ENCODE measurements around the gene INPP4A.

The INPP4A gene

GRCh38 chr2:98461498-98462049 is 16.9 kb downstream of the INPP4A start:
- DNase-seq: peak; percentile 49

- DNase-seq: no peak
Observed at GRCh38 chr2:98463081-98463481, 18.4 kb downstream of the INPP4A start.

GRCh38 chr2:98463551-98463971 is 18.9 kb downstream of the INPP4A start:
- no peak for DNase-seq

- DNase-seq: no peak
Observed at GRCh38 chr2:98463988-98464771, 19.5 kb downstream of the INPP4A start.

GRCh38 chr2:98464772-98465310 is 20.2 kb downstream of the INPP4A start:
- DNase-seq: no peak

GRCh38 chr2:98465456-98466226 is 21.0 kb downstream of the INPP4A start:
- DNase-seq: peak; percentile 88

GRCh38 chr2:98467082-98467536 is 22.5 kb downstream of the INPP4A start:
- DNase-seq: no peak

- no peak for DNase-seq
Observed at GRCh38 chr2:98467652-98468051, 23.0 kb downstream of the INPP4A start.

GRCh38 chr2:98468621-98469236 is 24.1 kb downstream of the INPP4A start:
- DNase-seq: no peak

- no peak for DNase-seq
Observed at GRCh38 chr2:98469862-98470544, 25.3 kb downstream of the INPP4A start.

GRCh38 chr2:98470851-98471255 is 26.2 kb downstream of the INPP4A start:
- DNase-seq: no peak

- no peak for DNase-seq
Observed at GRCh38 chr2:98471402-98472131, 26.9 kb downstream of the INPP4A start.

- peak; percentile 45 for DNase-seq
Observed at GRCh38 chr2:98472132-98472650, 27.5 kb downstream of the INPP4A start.

- no peak for DNase-seq
Observed at GRCh38 chr2:98472961-98473746, 28.5 kb downstream of the INPP4A start.

GRCh38 chr2:98473995-98474780 is 29.5 kb downstream of the INPP4A start:
- DNase-seq: no peak

- DNase-seq: no peak
Observed at GRCh38 chr2:98474979-98475632, 30.4 kb downstream of the INPP4A start.

GRCh38 chr2:98476192-98476868 is 31.7 kb downstream of the INPP4A start:
- DNase-seq: no peak

GRCh38 chr2:98477036-98477435 is 32.4 kb downstream of the INPP4A start:
- no peak for DNase-seq

- no peak for DNase-seq
Observed at GRCh38 chr2:98477506-98477905, 32.8 kb downstream of the INPP4A start.

Data from right hindlimb (tissue), 1 donor.